LNCaP clone FGC (cell line): Measurements from ENCODE around the gene MRTO4.
"Not testable (repeated sequence)": the region's sequence is repeated elsewhere in the genome, so short reads cannot be mapped to it uniquely, and the experiment has no call there.

Source experiments
- DNase-seq: peaks from one replicate; pipeline ENCODE4 v3.0.0-alpha.2; 2011; ENCODE audit warnings: low read depth
- H3K4me3 ChIP-seq: 2 replicates; pipeline ENCODE4 v1.5.1; 2011; ENCODE audit warnings: mild to moderate bottlenecking, low read depth, low read length, control low read depth
- TF ChIP-seq, protein P1 (sequence below): IDR thresholded peaks from 2 replicates; pipeline ENCODE4 v1.5.1; 2012; ENCODE audit warnings: mild to moderate bottlenecking; ENCODE audit not compliant: control insufficient read depth, insufficient read depth; ENCODE audit errors: extremely low read depth

Gene MRTO4

DNA sequence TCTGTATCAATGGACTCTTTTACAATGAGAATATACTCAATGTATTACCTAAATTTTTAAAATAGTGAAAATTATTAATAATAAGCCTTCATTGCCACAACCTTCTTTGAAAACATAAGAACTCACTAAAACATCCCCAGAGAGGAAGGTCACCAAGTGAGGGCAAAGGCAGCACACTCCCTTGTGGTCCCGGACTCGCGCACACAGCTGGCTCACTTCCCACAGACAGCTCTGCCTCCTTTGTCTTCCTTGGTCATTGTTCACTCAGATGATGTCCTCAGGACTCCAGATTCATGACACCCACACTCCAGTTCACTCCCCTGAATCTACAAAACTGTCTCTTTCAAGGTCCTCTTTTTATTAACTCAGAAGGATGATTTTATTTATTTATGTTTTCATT is 22.4 kb upstream of the MRTO4 start:
- TF ChIP-seq, protein P1, sequence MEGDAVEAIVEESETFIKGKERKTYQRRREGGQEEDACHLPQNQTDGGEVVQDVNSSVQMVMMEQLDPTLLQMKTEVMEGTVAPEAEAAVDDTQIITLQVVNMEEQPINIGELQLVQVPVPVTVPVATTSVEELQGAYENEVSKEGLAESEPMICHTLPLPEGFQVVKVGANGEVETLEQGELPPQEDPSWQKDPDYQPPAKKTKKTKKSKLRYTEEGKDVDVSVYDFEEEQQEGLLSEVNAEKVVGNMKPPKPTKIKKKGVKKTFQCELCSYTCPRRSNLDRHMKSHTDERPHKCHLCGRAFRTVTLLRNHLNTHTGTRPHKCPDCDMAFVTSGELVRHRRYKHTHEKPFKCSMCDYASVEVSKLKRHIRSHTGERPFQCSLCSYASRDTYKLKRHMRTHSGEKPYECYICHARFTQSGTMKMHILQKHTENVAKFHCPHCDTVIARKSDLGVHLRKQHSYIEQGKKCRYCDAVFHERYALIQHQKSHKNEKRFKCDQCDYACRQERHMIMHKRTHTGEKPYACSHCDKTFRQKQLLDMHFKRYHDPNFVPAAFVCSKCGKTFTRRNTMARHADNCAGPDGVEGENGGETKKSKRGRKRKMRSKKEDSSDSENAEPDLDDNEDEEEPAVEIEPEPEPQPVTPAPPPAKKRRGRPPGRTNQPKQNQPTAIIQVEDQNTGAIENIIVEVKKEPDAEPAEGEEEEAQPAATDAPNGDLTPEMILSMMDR: no peak
- DNase-seq: no peak

DNA sequence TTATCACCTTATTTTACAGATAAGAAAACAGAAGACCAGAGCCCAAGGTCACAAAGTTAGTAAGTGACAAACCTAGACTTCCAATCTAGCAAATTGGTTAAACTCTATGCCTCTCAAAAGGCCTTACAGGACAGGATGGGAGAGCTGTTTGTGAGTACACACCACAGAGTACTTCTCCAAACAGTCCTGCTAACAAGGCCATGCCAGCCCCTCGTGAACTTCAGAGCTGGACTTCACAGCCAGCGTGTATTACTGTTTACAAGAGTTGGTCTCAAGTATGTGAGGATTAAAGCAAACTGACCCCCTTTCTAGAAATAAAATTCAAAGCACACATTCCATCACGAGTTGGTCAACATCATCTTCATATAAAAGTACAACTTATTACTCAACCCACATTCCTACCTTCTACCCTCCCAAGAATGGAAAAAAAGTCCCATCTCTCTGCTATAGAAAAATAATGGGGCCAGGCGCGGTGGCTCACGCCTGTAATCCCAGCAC is 21.7 kb upstream of the MRTO4 start:
- DNase-seq: no peak
- H3K4me3 ChIP-seq: no peak overlapping the region
- TF ChIP-seq, protein P1: no peak

More for the DNA sequence above, 22.4 kb upstream of the MRTO4 start:
- no peak overlapping the region for H3K4me3 ChIP-seq

DNA sequence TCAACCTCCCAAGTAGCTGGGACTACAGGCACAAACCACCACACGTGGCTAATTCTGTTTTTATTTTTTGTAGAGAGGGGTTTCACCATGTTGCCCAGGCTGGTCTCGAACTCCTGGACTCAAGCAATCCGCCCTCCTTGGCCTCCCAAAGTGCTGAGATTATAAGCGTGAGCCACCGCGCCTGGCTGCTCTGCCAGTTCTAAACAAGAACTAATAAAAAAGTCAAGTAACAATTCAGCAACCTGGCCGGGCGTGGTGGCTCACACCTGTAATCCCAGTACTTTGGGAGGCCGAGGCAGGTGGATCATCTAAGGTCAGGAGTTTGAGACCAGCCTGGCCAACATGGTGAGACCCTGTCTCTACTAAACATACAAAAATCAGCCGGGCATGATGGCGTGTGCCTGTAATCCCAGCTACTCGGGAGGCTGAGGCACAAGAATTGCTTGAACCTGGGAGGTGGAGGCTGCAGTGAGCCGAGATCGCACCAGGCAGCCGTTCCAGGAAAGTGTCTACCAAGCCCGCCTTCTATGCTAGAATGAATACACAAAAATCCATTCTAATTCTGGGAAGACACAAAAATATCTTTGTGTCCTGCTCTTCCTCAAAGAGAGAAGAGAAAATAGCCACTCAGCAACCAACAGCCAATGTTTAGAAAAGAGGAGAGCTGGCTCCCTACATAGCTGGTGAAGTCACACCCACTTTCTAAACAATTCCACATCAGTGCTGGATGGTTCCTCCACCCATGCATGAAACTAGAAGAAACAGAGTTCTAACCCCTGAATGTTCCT is 19.7 kb upstream of the MRTO4 start:
- H3K4me3 ChIP-seq, DNase-seq: not testable (repeated sequence)

DNA sequence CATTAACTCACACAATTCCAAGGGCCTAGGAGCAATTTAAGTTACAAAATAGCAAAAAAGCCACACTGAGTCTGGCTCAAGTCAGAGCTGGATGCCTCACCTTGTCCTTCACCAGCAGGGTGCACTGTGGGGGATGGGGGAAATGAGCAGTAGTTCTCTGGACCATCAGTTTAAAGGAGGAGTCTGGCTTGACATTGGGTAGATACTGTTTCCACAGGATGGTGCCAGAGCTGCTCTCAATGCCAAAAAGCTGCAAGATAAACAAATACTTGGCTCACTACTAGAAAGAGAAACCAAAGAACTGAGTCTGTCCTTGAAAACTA is 19.1 kb upstream of the MRTO4 start:
- H3K4me3 ChIP-seq: no peak overlapping the region
- TF ChIP-seq, protein P1: no peak
- peak; percentile 44 for DNase-seq

DNA sequence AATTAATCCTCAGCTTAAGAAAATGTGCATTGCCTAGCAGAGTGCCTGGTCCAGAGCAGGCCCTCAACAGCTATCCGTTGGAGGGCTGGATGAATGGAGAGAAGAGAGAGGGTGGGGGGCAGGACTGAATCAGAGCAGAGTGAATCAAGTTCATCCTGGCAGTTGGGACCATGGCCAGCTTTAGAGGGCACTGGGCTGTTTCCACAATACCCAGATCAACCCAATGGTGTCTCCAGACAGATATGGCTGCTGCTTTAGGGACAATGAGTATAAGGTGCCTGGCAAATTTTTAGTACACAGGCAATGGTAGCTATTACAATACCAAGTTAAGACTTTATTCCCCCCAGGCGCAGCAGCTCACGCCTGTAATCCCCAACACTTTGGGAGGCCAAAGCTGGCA is 17.4 kb upstream of the MRTO4 start:
- H3K4me3 ChIP-seq: no peak overlapping the region
- TF ChIP-seq, protein P1: no peak

DNA sequence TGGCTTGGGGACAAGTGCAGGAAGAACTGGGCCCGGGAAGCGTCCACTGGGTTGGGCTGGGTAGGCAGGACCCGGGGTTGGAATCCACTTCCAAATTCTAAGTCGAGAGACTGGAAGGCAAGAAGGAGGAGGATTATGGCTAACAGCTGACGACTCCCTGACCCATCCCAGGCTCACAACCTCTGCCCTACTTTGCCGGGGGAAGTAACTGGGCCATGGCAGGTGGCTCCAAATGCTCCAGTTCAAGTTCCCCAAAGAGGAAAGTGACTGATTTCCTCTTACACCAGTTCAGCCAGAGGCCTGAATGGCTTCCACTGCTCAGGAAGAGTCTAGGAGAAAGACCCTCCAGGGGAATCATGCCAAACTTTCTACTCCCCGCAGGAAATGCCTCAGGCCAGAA is 11.7 kb upstream of the MRTO4 start:
- TF ChIP-seq, protein P1: no peak
- DNase-seq: no peak
- H3K4me3 ChIP-seq: no peak overlapping the region

More for the DNA sequence above, 17.4 kb upstream of the MRTO4 start:
- DNase-seq: no peak

DNA sequence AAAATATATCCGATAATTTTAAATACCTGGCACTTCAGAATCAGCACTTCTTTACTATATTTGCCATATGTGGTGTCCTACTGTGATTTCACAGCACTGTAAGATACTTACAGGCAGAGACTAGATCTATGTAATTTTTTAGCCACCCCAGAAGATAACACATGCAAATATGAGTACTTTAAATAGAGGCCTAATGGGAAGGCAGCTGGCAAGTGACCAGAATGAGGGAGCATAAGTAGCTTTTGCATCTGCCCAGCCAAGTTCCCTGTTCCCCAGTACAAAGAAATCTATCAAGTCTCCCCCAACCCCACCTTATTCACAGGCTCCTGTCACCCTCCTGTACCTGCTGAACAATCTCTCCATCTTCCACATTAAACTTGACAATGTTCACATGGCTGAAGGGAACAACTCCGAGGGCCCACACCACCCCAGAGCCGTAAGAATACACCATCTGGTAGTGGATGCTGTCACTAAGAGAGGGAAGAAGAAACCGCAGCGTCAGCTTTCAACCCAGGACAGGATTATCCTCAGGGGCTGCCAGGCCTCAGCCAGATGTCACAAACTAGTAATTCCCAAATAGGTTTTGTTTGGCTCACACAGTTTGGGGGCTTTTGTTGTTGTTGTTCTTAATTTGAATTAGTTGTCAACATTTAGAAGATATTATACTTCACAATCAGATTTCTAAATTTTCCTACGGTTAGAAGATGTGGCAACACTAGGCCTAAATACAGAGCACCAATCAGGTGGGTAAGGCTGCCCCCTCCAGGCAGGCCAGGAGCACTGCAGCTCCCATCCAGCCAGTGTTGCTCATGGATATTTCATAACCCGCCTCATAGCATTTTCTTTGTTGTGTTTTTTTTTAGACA is 10.7 kb upstream of the MRTO4 start:
- TF ChIP-seq, protein P1: peak; percentile 83
- H3K4me3 ChIP-seq: no peak overlapping the region
- DNase-seq: no peak
